Vagina (tissue), 2 donors: ENCODE measurements around the gene CLIP4. TPM values are rescaled to one million over a fixed set of nuclear protein-coding genes. Genes with fewer than 3 reads are reported as not detected.

Experiments used
- DNase-seq, 2 donors: peaks; one replicate each; pipeline ENCODE4 v3.0.0-alpha.2; 2017; ENCODE audit errors: extremely low spot score in 2 of 2
- H3K27ac ChIP-seq: fragments of 200-600 bp; sonication (generic); one replicate; pipeline ENCODE4 v1.5.1; 2019
- H3K27me3 ChIP-seq: fragments of 200-600 bp; sonication (generic); one replicate; pipeline ENCODE4 v1.5.1; 2019
- H3K36me3 ChIP-seq, 2 donors: fragments of 200-600 bp; sonication (generic); one replicate each; pipeline ENCODE4 v1.5.1; 2017 to 2019
- H3K4me1 ChIP-seq: fragments of 200-600 bp; sonication (generic); one replicate; pipeline ENCODE4 v1.5.1; 2019
- H3K4me3 ChIP-seq, 2 donors: fragments of 200-600 bp; sonication (generic); 1 replicate in 1 of 2; 2 replicates in 1 of 2; pipeline ENCODE4 v1.5.1; 2016 to 2019
- H3K9me3 ChIP-seq: fragments of 200-600 bp; sonication (generic); one replicate; pipeline ENCODE4 v1.5.1; 2019
- POLR2A ChIP-seq, 2 donors: fragments of 450-650 bp; IDR thresholded peaks; one replicate each; pipeline ENCODE4 v1.6.1; 2017; ENCODE audit warnings: antibody characterized with exemption in 2 of 2, mild to moderate bottlenecking in 2 of 2, moderate library complexity in 2 of 2
- POLR2AphosphoS5 ChIP-seq, 2 donors: sonication (generic); formaldehyde crosslinking; IDR thresholded peaks; one replicate each; pipeline ENCODE4 v1.9.0; 2017; ENCODE audit warnings: antibody characterized with exemption in 2 of 2, mild to moderate bottlenecking in 2 of 2, low read depth in 1 of 2; ENCODE audit not compliant: insufficient read depth in 1 of 2
- intact Hi-C: fragments of 100-400 bp; cut with DNase I; formaldehyde crosslinking; loops from one replicate; pipeline ENCODE4 v1.15.1; 2023
- total RNA-seq: library from RNA; depleted of rRNA; stranded (reverse); fragments of >200 nt; gene quantifications from one replicate; pipeline ENCODE4 v1.2.3, GENCODE V29; 2016
- TF ChIP-seq, protein P1 (sequence below), 3 experiments: fragments of 450-650 bp in 2 of 3; fragments of 200-600 bp in 1 of 3; sonication (generic) in 1 of 3; IDR thresholded peaks; one replicate each; pipeline ENCODE4 v1.5.1; 2017 to 2019; ENCODE audit warnings: antibody characterized with exemption in 3 of 3, mild to moderate bottlenecking in 2 of 3, moderate library complexity in 2 of 3

The CLIP4 gene
- total RNA-seq, 1 donor from 2014 or later = 63.1 TPM

DNA sequence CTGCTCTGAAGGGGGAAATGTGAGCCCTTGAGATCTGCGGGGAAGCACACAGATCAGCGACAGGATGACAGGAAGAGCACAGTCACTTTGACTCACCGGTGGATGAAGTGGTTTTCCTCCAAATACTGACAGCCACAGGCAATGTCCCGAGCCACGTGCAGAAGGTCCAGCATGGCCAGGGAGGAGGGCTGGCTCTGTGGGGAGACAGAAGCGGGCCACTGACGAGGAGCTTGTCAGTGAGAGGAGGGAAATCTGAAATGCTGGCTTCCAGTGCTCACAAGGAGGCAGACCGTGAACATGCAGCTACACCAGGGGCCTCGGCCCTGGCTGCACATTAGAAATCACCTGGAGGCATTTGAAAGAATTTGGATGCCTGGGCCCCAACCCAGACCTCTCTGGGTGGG, 98.7 kb downstream of the CLIP4 start:
- H3K4me1 ChIP-seq = no peaks in the 10 kb centered on the region
- intact Hi-C loops = no loop called here
- no peaks in the 10 kb centered on the region for H3K9me3 ChIP-seq
- no peak overlapping the region for H3K4me3 ChIP-seq
- H3K27ac ChIP-seq = no peak overlapping the region
- TF ChIP-seq, protein P1, sequence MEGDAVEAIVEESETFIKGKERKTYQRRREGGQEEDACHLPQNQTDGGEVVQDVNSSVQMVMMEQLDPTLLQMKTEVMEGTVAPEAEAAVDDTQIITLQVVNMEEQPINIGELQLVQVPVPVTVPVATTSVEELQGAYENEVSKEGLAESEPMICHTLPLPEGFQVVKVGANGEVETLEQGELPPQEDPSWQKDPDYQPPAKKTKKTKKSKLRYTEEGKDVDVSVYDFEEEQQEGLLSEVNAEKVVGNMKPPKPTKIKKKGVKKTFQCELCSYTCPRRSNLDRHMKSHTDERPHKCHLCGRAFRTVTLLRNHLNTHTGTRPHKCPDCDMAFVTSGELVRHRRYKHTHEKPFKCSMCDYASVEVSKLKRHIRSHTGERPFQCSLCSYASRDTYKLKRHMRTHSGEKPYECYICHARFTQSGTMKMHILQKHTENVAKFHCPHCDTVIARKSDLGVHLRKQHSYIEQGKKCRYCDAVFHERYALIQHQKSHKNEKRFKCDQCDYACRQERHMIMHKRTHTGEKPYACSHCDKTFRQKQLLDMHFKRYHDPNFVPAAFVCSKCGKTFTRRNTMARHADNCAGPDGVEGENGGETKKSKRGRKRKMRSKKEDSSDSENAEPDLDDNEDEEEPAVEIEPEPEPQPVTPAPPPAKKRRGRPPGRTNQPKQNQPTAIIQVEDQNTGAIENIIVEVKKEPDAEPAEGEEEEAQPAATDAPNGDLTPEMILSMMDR (IDR thresholded peaks at IDR 0.05) = no peak
- TF ChIP-seq POLR2AphosphoS5 (IDR thresholded peaks at IDR 0.05; ENCODE audit: insufficient read depth in 1 of 2, low read depth in 1 of 2) = no peak
- no peak for TF ChIP-seq POLR2A (IDR thresholded peaks at IDR 0.05)
- no peaks in the 10 kb centered on the region for H3K36me3 ChIP-seq
- no peaks in the 10 kb centered on the region for H3K27me3 ChIP-seq
- DNase-seq = peak in 1 of 2 donors; percentile 60

DNA sequence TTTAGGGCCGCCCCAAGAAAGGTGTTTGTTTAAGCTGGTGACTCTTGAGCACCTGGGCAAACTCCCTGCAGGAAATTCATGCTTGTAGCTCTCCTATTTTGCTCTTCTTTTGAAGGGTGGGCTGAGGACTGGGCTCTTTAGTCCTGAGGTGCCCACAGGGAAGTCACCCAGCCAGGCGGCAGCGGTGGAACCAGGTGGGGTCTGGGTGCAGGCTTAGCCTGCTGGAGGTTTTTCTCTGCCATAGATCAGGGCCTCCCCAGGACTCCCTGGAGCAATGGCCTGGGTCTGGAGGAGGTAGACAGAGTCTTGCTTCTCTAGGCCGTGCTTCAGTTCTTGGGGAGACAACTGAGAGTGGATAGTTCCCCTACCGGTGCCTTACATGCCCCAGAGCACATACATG, 99.9 kb downstream of the CLIP4 start:
- intact Hi-C loops = no loop called here

DNA sequence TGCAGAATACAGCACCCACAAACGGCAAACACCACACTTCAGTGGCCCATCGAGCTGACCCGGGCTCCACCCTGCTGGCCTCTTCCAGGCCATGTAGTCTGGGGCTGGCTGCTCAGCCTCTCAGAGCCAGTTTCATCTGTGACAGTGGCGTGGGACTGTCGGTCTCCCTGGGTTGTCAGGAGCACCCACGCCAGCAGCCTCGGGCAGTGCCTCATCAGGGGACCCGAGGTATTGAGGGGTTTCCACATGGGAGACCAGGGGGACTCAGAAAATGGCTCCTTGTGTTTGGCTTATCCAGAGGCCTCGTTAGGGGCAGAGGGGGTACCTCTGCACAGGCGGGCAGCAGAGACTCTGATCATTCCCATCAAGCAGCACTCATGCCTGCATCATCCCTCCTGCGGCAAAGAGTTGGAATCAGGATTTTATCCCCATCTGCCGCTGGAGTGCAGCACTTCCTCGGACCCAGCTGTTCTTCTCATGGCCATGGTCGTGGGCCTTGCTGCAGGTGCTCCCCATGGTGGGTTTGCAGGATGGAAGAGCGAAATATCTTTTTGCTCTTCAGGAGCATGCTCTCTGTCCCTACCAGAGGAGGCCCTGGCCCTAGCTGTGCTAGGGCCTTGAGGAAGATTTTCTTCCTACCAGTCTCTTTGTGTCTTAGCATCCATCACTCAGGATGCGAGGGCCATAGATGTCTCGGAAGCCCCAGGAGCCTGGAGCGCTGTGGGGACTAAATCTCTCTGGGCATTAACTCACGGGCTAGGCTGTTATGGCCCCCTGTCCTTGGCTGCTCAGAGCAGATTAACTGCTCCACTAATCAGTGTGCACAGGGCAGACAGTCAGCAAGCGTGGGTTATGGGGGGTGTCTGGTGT, 100.8 kb downstream of the CLIP4 start:
- no peaks in the 10 kb centered on the region for H3K36me3 ChIP-seq
- no peak overlapping the region for H3K4me3 ChIP-seq
- H3K27me3 ChIP-seq = no peaks in the 10 kb centered on the region
- DNase-seq = peak; percentile 49 to 77
- H3K9me3 ChIP-seq = no peaks in the 10 kb centered on the region
- TF ChIP-seq, protein P1 (IDR thresholded peaks at IDR 0.05) = no peak
- TF ChIP-seq POLR2A (IDR thresholded peaks at IDR 0.05) = no peak
- TF ChIP-seq POLR2AphosphoS5 (IDR thresholded peaks at IDR 0.05; ENCODE audit: insufficient read depth in 1 of 2, low read depth in 1 of 2) = no peak
- H3K27ac ChIP-seq = no peak overlapping the region
- H3K4me1 ChIP-seq = no peaks in the 10 kb centered on the region
- intact Hi-C loops = no loop called here

More for the DNA sequence above, 99.9 kb downstream of the CLIP4 start:
- Histone ChIP-seq H3K4me1 (no peaks in the 10 kb centered on the region), H3K9me3 (no peaks in the 10 kb centered on the region), H3K27ac (no peak overlapping the region), H3K4me3 (no peak overlapping the region), H3K27me3 (no peaks in the 10 kb centered on the region), H3K36me3 (no peaks in the 10 kb centered on the region)
- TF ChIP-seq, protein P1 (IDR thresholded peaks at IDR 0.05) = no peak
- TF ChIP-seq POLR2A (IDR thresholded peaks at IDR 0.05) (no peak), POLR2AphosphoS5 (IDR thresholded peaks at IDR 0.05; ENCODE audit: insufficient read depth in 1 of 2, low read depth in 1 of 2) (no peak)
- peak in 1 of 2 donors; percentile 58 for DNase-seq

DNA sequence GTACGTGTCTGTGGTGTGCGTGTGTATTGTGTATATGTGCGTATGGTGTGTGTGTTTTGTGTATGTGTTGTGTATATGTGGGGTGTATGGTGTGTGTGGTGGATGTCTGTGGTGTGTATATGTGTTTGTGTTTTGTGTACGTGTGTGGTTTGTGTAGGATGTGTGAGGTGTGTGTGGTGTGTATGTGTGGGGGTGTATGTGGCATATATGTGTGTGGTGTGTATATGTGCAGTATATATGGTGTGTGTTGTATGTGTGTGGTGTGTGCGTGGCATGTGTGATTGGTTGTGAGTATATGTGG, 101.3 kb downstream of the CLIP4 start:
- H3K27me3 ChIP-seq = no peaks in the 10 kb centered on the region
- no peak overlapping the region for H3K4me3 ChIP-seq
- H3K4me1 ChIP-seq = no peaks in the 10 kb centered on the region
- no peak overlapping the region for H3K27ac ChIP-seq
- intact Hi-C loops = no loop called here
- H3K36me3 ChIP-seq = no peaks in the 10 kb centered on the region
- no peak for TF ChIP-seq POLR2AphosphoS5 (IDR thresholded peaks at IDR 0.05; ENCODE audit: insufficient read depth in 1 of 2, low read depth in 1 of 2)
- TF ChIP-seq, protein P1 (IDR thresholded peaks at IDR 0.05) = no peak
- no peaks in the 10 kb centered on the region for H3K9me3 ChIP-seq
- DNase-seq = peak in 1 of 2 donors; percentile 54

DNA sequence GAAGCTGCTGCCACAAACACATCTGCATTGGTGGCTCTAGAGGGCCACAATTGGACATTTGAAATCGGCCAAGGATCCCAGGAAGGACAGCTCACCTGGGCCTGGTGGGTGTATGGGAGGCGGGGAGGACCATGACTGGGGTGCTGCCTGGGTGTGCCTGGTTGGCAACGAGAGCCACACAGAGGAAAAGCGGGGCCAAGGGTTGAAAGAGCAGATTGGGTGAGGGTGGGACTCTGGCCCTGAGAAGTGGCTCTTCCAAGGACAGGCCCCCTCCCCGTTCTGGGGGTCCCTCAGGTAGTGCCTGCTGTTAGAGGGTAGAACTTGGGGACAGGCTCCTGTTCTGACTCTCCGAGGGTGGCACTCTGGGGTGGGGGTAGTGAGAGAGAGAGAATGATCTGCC, 102.9 kb downstream of the CLIP4 start:
- Histone ChIP-seq H3K27me3 (no peaks in the 10 kb centered on the region), H3K4me1 (peaks cover 1% of the 10 kb centered on the region), H3K4me3 (no peak overlapping the region), H3K27ac (no peak overlapping the region), H3K36me3 (no peaks in the 10 kb centered on the region), H3K9me3 (no peaks in the 10 kb centered on the region)
- TF ChIP-seq POLR2AphosphoS5 (IDR thresholded peaks at IDR 0.05; ENCODE audit: insufficient read depth in 1 of 2, low read depth in 1 of 2) = no peak
- TF ChIP-seq, protein P1 (IDR thresholded peaks at IDR 0.05) = no peak
- no peak for TF ChIP-seq POLR2A (IDR thresholded peaks at IDR 0.05)
- peak; percentile 67 to 69 for DNase-seq
- intact Hi-C loops = no loop called here
